Ishikawa (cell line): Measurements from ENCODE around the gene IKZF2.

Experiments used
- EP300 ChIP-seq: IDR thresholded peaks from 2 replicates; pipeline ENCODE4 v1.6.1; 2012; ENCODE audit warnings: borderline replicate concordance
- RAD21 ChIP-seq: IDR thresholded peaks from 2 replicates; pipeline ENCODE4 v1.6.1; 2012; ENCODE audit warnings: low read depth
- REST ChIP-seq: IDR thresholded peaks from 2 replicates; pipeline ENCODE4 v1.6.1; 2012; ENCODE audit warnings: low read depth, mild to moderate bottlenecking

GRCh38 chr2:213105212-213105611 is 46.2 kb downstream of the IKZF2 start:
- TF ChIP-seq REST (no peak), EP300 (no peak), RAD21 (no peak)
